ENCODE measurements around the gene NUTM2D. TPM values are rescaled to one million over a fixed set of nuclear protein-coding genes. Genes with fewer than 3 reads are reported as not detected.
"Not testable (repeated sequence)": the region's sequence is repeated elsewhere in the genome, so short reads cannot be mapped to it uniquely, and the experiment has no call there.

NUTM2D gene
- total and polyA plus RNA-seq, 8 donors = 3.7 to 12.8 (median 11.4) TPM

DNA sequence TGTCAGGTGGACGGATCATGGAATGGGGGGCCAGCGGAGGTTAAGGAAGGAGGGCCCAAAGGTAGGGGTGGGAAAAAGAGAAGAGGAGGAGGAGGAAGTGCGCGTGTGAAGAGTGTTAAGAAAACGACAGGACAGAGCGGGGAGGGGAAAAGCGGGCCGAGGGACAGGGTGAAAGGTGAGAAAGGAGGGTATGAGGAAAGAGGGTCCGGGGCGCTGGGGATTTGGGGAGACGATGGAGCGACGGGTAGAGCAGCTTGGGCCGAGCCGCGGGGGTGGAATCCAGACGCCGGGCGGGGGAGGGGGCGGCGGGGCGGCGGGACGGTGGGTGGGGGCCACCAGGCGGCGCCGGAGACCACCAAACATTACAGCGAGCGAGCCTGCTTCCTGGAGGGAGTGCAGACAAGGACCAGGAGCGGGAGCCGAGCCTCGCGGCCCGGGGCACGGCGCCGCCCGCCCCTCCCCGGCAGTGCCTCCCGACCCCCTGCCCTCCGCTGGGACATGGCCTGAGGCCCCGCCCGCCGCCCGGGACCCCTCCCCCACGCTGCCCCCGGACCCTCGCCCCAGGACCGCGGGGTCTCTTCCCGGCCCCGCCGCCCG is 15.9 kb upstream of the NUTM2D start:
- peak in 2 of 4 donors; percentile 2 to 56 for DNase-seq
- H3K36me3 ChIP-seq; H3K27me3 ChIP-seq; intact Hi-C loops (cut with DNase I); H3K9me3 ChIP-seq: not testable (repeated sequence)
- H3K27ac ChIP-seq = peak overlapping the region; percentile 88 to 89
- H3K4me1 ChIP-seq = peaks cover 3 to 13% of the 10 kb centered on the region in 2 donors
- peak overlapping the region; percentile 33 to 45 for H3K4me3 ChIP-seq
- peak; percentile 19 for ATAC-seq

DNA sequence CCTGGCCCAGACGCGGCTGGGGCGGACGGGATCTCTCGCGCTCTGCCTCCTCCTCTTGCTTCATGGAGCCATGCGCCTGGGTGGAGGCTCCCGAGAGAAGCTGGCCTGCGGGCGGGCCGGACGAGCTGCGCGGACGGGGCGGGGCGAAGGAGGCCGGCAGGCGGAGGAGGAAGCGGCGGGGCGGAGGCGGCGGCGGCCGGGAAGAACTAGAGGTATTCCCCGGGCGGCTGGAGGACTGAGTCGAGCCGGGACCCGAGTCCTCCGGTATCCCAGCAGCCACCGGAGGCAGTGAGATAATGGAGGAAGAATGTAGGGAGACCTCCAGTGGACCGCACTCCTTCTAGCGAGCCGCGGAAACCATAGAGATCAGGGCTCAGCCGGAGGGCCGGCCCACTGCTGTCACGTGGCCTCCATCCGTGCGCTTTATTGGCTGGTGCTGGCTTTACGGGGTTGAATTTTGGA is 15.3 kb upstream of the NUTM2D start:
- intact Hi-C loops (cut with DNase I); H3K27me3 ChIP-seq; H3K9me3 ChIP-seq; H3K36me3 ChIP-seq: not testable (repeated sequence)
- Histone ChIP-seq H3K4me3 (peak overlapping the region; percentile 33 to 45), H3K27ac (peak overlapping the region; percentile 88 to 89), H3K4me1 (peaks cover 3 to 13% of the 10 kb centered on the region in 2 donors)
- ATAC-seq = peak; percentile 94
- peak; percentile 75 to 97 (median 88) for DNase-seq

- Histone ChIP-seq H3K27ac (peak overlapping the region; percentile 88 to 89), H3K4me3 (peak overlapping the region; percentile 27 to 45), H3K4me1 (peaks cover 3 to 13% of the 10 kb centered on the region in 2 donors)
- ATAC-seq (peak; percentile 89), DNase-seq (peak; percentile 60 to 93 (median 82))
- intact Hi-C loops (cut with DNase I); H3K36me3 ChIP-seq; H3K27me3 ChIP-seq; H3K9me3 ChIP-seq: not testable (repeated sequence)
- TF ChIP-seq, protein P1, sequence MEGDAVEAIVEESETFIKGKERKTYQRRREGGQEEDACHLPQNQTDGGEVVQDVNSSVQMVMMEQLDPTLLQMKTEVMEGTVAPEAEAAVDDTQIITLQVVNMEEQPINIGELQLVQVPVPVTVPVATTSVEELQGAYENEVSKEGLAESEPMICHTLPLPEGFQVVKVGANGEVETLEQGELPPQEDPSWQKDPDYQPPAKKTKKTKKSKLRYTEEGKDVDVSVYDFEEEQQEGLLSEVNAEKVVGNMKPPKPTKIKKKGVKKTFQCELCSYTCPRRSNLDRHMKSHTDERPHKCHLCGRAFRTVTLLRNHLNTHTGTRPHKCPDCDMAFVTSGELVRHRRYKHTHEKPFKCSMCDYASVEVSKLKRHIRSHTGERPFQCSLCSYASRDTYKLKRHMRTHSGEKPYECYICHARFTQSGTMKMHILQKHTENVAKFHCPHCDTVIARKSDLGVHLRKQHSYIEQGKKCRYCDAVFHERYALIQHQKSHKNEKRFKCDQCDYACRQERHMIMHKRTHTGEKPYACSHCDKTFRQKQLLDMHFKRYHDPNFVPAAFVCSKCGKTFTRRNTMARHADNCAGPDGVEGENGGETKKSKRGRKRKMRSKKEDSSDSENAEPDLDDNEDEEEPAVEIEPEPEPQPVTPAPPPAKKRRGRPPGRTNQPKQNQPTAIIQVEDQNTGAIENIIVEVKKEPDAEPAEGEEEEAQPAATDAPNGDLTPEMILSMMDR (IDR thresholded peaks at IDR 0.05) = peak; percentile 22 to 36
These were observed 14.8 kb upstream of the NUTM2D start for GRCh38 chr10:87342711-87343258.

- ATAC-seq; intact Hi-C loops (cut with DNase I); H3K4me3 ChIP-seq: not testable (repeated sequence)
These were observed 11.8 kb upstream of the NUTM2D start for GRCh38 chr10:87345743-87346142.

GRCh38 chr10:87350161-87350560 is 7.4 kb upstream of the NUTM2D start:
- ATAC-seq; H3K27me3 ChIP-seq; intact Hi-C loops (cut with DNase I); H3K9me3 ChIP-seq; H3K4me1 ChIP-seq; H3K36me3 ChIP-seq; H3K4me3 ChIP-seq; H3K27ac ChIP-seq; DNase-seq: not testable (repeated sequence)

More at GRCh38 chr10:87345743-87346142, 11.8 kb upstream of the NUTM2D start:
- H3K27ac ChIP-seq, H3K36me3 ChIP-seq, H3K9me3 ChIP-seq, H3K27me3 ChIP-seq, H3K4me1 ChIP-seq, DNase-seq: not testable (repeated sequence)

DNA sequence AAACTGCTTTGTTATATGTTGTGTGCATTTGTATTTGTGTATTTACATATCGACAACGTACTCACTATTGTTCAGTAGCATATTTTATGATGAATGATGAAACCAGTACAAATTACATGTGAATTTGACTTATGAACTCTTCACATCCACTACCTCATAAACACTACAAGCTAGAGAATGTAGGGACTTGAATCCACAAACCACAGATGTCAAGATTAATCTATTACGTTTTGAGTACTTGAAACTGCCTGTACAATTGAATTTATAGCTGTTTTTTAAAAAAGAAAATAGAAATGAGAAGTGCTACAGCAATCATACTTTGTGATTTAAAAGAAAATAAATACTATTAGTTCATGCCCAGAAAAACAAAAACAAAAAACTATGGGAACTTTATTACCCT is 4.7 kb upstream of the NUTM2D start:
- intact Hi-C loops (cut with DNase I); H3K36me3 ChIP-seq; H3K9me3 ChIP-seq; H3K4me1 ChIP-seq; DNase-seq; ATAC-seq; H3K27me3 ChIP-seq; H3K27ac ChIP-seq; H3K4me3 ChIP-seq: not testable (repeated sequence)

- intact Hi-C loops (cut with DNase I); ATAC-seq: not testable (repeated sequence)
These were observed 2.4 kb upstream of the NUTM2D start for GRCh38 chr10:87355110-87355509.

GRCh38 chr10:87358159-87358558 is 615 bp downstream of the NUTM2D start:
- H3K27ac ChIP-seq; ATAC-seq; H3K4me3 ChIP-seq; intact Hi-C loops (cut with DNase I); H3K27me3 ChIP-seq; H3K9me3 ChIP-seq; DNase-seq; H3K36me3 ChIP-seq; H3K4me1 ChIP-seq: not testable (repeated sequence)

More at GRCh38 chr10:87355110-87355509, 2.4 kb upstream of the NUTM2D start:
- not testable (repeated sequence) for H3K4me1 ChIP-seq, H3K27ac ChIP-seq, DNase-seq, H3K9me3 ChIP-seq, H3K27me3 ChIP-seq, H3K36me3 ChIP-seq, H3K4me3 ChIP-seq

DNA sequence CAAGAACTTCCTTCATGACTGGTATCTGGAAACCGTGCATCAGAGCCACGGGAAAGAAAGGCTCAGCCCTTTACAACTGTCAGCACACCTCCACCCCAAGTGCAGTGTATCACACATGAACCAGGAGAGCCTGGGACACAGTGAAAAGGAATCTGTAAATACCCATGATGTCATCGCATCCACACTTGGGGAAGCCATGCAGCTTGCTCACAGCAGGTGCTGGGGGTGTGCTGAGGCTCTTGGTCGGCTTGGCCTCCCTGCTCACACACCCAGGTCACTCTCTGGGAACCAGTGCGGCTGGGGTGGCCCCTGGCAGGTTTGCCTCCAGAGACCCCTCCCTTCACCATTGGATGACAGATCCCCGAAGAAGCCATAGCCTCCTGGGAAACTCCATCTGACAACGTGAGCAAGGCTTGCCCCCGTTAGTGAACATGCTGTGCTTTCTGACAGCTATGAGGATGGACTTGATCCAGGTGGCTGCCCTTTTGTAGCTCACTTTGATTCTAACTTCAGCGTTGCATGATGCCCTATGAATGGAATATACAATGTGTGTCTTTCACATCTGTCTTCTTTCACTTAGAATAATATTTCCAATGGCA is 12.1 kb downstream of the NUTM2D start:
- H3K27ac ChIP-seq; DNase-seq; ATAC-seq; intact Hi-C loops (cut with DNase I); H3K9me3 ChIP-seq; H3K36me3 ChIP-seq; H3K4me3 ChIP-seq; H3K4me1 ChIP-seq; H3K27me3 ChIP-seq: not testable (repeated sequence)

- H3K4me1 ChIP-seq; H3K4me3 ChIP-seq; H3K27ac ChIP-seq; ATAC-seq; H3K27me3 ChIP-seq; H3K9me3 ChIP-seq; intact Hi-C loops (cut with DNase I); DNase-seq; H3K36me3 ChIP-seq: not testable (repeated sequence)
These were observed 16.5 kb downstream of the NUTM2D start for GRCh38 chr10:87374091-87374490.

- H3K27ac ChIP-seq; DNase-seq; H3K4me3 ChIP-seq; ATAC-seq; H3K27me3 ChIP-seq; H3K4me1 ChIP-seq; H3K9me3 ChIP-seq; H3K36me3 ChIP-seq; intact Hi-C loops (cut with DNase I): not testable (repeated sequence)
These were observed 21.6 kb downstream of the NUTM2D start for GRCh38 chr10:87379115-87379514.

DNA sequence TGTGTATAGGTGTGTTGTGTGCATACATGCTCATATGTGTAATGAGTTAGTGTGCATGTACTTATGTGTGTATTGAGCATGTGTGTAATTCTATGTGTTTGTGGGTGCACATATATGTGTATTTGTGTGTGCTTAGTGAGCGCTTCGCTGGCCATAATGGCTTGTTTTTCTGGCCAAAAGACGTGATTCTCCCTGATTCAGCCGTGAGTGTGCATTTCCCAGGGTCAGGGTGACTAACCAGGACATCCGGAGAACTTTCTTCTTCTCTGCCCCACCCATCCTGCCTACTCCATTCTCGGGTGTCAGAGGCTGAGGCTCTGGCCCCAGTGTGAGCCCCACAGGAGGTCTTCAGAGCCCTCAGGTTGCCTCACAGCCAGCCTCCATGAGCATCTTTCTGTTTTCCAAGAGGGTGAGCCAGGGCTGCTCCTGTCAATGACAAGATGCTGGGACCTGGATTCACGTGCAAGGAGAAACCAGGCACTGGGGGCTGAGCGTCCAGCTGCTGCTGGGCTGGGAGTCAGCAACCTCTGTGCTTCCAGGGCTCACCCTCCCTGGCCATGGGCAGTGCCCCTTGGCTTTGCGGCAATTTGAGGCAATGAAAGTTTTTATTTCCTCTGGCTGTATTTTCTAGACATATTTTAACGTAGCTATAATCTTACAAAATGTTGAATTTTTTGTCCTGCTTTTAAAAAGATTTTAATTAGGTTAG is 25.8 kb downstream of the NUTM2D start:
- H3K27ac ChIP-seq; ATAC-seq; H3K9me3 ChIP-seq; intact Hi-C loops (cut with DNase I); H3K4me1 ChIP-seq; H3K36me3 ChIP-seq; H3K4me3 ChIP-seq; H3K27me3 ChIP-seq; DNase-seq: not testable (repeated sequence)

All from left lung (tissue), 10 donors.